Effector memory CD8-positive, alpha-beta T cell (primary cell): ENCODE measurements around the gene WDR20.
"Not testable (repeated sequence)": the region's sequence is repeated elsewhere in the genome, so short reads cannot be mapped to it uniquely, and the experiment has no call there.

ENCODE experiments used
- ATAC-seq: fragments of 150-1000 bp; cut with Tn5 transposase; replicated peaks from 2 replicates; pipeline ENCODE4 v1.10.0; 2021; ENCODE audit warnings: mild to moderate bottlenecking, moderate library complexity
- DNase-seq, 3 experiments: peaks; one replicate each; pipeline ENCODE4 v3.0.0; 2021
- H3K27ac Mint-ChIP-seq, 2 donors: one replicate each; pipeline ENCODE4 v1.8.0; 2022; ENCODE audit warnings: mild to moderate bottlenecking in 2 of 2, mixed read lengths in 2 of 2, moderate library complexity in 2 of 2
- H3K27me3 Mint-ChIP-seq, 2 donors: one replicate each; pipeline ENCODE4 v1.8.0; 2022; ENCODE audit warnings: mixed read lengths in 2 of 2
- H3K36me3 Mint-ChIP-seq: one replicate; pipeline ENCODE4 v1.8.0; 2022; ENCODE audit warnings: mild to moderate bottlenecking, moderate library complexity, mixed read lengths; ENCODE audit not compliant: insufficient read depth
- H3K4me1 Mint-ChIP-seq, 2 donors: one replicate each; pipeline ENCODE4 v1.8.0; 2022; ENCODE audit warnings: low read depth in 2 of 2, mixed read lengths in 2 of 2
- H3K4me3 Mint-ChIP-seq, 2 donors: one replicate each; pipeline ENCODE4 v1.8.0; 2022; ENCODE audit warnings: mild to moderate bottlenecking in 2 of 2, mixed read lengths in 2 of 2, moderate library complexity in 2 of 2
- H3K9me3 Mint-ChIP-seq, 2 donors: one replicate each; pipeline ENCODE4 v1.8.0; 2022; ENCODE audit warnings: mixed read lengths in 2 of 2
- total RNA-seq, 9 experiments: gene quantifications; one replicate each; lab custom pipeline; 2026; lab: John Stamatoyannopoulos, UW

The WDR20 gene, protein sequence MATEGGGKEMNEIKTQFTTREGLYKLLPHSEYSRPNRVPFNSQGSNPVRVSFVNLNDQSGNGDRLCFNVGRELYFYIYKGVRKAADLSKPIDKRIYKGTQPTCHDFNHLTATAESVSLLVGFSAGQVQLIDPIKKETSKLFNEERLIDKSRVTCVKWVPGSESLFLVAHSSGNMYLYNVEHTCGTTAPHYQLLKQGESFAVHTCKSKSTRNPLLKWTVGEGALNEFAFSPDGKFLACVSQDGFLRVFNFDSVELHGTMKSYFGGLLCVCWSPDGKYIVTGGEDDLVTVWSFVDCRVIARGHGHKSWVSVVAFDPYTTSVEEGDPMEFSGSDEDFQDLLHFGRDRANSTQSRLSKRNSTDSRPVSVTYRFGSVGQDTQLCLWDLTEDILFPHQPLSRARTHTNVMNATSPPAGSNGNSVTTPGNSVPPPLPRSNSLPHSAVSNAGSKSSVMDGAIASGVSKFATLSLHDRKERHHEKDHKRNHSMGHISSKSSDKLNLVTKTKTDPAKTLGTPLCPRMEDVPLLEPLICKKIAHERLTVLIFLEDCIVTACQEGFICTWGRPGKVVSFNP
- 34.0 to 77.4 (median 43.4) reads per million in 9 experiments for total RNA-seq

DNA sequence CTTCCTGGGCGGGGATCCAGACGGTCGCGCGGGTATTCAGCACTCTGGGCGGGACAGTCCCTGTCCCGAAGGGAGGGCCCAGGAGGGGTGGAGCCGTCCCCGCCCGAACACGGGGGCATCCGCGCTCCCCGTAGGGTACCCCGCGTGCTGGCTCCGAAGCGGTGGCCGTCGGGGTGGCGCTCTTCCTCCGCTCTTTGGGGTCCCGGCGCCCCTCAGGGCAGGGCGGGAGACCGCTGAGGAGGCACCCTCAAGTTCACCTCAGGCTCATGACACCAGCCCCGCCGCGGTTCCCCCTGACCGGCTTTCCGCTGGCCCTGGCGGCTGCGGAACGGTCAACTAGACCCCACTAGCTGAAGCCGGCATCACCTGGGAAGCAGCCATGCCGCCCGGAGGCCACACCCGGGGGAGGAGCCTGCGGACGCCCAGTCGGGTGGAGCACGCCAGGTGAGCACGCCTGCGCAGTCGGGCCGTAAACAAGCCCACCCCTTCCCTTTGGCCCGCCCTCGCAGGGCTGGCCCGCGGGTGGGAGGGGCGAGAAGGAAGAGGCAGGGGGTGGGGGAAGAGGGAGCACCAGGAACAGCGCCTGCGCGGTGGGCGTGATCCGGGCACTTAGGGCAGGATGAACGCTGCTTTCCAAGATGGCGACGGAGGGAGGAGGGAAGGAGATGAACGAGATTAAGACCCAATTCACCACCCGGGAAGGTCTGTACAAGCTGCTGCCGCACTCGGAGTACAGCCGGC, at the start of gene WDR20:
Gene WDR20 (plus strand): TSS at position 612 of the 741 bp plus-strand sequence. CDS start 27 bp downstream, at position 639.
- Mint-ChIP-seq H3K4me3 (peak within 1 kb of the TSS; percentile 95 to 96), H3K9me3 (no peaks in the 10 kb centered on the region), H3K27ac (peak within 1 kb of the TSS; percentile 97 to 98), H3K36me3 (peaks cover 20% of the 10 kb centered on the region), H3K4me1 (peaks cover 16 to 20% of the 10 kb centered on the region in 2 donors), H3K27me3 (no peaks in the 10 kb centered on the region)
- DNase-seq (peak; percentile 99), ATAC-seq (peak; percentile 88)

DNA sequence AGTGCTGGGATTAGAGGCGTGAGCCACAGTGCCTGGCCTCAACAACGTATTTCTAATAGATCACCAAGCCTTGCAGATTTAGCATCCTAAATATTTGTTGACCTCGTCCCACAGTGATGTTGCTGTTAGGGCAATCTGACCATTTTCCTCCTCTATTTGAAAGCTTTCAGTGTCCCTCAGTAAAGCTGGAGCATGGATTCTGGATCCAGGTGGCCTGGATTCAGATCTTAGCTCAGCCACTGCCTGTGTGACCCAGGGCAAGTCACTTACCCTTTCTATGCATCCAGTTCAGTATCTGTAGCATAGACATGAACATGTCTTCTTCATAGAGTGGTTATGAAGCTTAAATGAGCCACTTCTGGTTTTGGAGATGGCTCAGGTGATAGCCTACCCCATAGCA, 49.0 kb upstream of the WDR20 start:
- H3K27ac Mint-ChIP-seq = no peak overlapping the region
- H3K9me3 Mint-ChIP-seq = no peaks in the 10 kb centered on the region
- peaks cover 27 to 28% of the 10 kb centered on the region in 2 donors for H3K4me1 Mint-ChIP-seq
- no peaks in the 10 kb centered on the region for H3K27me3 Mint-ChIP-seq
- peaks cover 34% of the 10 kb centered on the region for H3K36me3 Mint-ChIP-seq
- H3K4me3 Mint-ChIP-seq = no peak overlapping the region
- ATAC-seq (no peak), DNase-seq (no peak)

DNA sequence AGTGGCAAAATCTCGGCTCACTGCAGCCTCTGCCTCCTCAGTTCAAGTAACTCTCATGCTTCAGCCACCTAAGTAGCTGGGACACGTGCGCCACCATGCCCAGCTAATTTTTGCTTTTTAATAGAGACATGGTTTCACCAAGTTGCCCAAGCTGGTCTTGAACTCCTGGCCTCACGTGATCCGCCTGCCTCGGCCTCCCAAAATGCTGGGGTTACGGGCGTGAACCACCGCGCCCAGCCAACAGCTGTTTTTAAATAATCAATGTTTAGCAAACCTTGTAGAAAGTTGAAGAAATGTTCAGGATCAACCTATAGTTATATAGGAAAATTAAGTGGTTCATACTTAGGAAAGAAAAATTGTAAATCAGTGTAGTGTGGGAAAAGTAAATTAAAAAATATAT, 46.9 kb upstream of the WDR20 start:
- peaks cover 16% of the 10 kb centered on the region for H3K36me3 Mint-ChIP-seq
- H3K27ac Mint-ChIP-seq = no peak overlapping the region
- H3K9me3 Mint-ChIP-seq = no peaks in the 10 kb centered on the region
- H3K27me3 Mint-ChIP-seq = no peaks in the 10 kb centered on the region
- ATAC-seq (no peak), DNase-seq (no peak)
- H3K4me3 Mint-ChIP-seq = no peak overlapping the region
- H3K4me1 Mint-ChIP-seq = peaks cover 25 to 27% of the 10 kb centered on the region in 2 donors

DNA sequence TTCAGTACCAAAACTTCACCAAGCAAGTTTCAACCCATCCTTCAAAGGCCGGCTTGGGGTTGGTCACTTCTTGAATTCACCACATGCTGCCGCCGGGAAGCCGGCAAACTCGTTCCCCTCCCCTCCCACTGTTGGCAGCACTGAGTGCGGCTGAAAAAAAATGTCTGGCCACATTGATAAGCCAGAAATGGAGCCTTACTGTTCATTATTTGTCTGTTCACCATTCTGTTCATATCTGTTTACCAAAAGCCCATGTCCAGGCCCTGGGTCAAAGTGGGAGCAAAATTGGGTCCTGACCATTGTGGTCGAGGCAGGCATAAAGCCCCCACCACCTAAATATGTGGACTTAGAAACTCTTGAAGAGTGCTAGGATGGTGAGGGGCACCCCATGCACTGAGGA, 45.6 kb upstream of the WDR20 start:
- no peaks in the 10 kb centered on the region for H3K9me3 Mint-ChIP-seq
- peaks cover 6% of the 10 kb centered on the region for H3K36me3 Mint-ChIP-seq
- DNase-seq = no peak
- no peak overlapping the region for H3K4me3 Mint-ChIP-seq
- no peak overlapping the region for H3K27ac Mint-ChIP-seq
- H3K27me3 Mint-ChIP-seq = no peaks in the 10 kb centered on the region
- peaks cover 15 to 17% of the 10 kb centered on the region in 2 donors for H3K4me1 Mint-ChIP-seq
- no peak for ATAC-seq

DNA sequence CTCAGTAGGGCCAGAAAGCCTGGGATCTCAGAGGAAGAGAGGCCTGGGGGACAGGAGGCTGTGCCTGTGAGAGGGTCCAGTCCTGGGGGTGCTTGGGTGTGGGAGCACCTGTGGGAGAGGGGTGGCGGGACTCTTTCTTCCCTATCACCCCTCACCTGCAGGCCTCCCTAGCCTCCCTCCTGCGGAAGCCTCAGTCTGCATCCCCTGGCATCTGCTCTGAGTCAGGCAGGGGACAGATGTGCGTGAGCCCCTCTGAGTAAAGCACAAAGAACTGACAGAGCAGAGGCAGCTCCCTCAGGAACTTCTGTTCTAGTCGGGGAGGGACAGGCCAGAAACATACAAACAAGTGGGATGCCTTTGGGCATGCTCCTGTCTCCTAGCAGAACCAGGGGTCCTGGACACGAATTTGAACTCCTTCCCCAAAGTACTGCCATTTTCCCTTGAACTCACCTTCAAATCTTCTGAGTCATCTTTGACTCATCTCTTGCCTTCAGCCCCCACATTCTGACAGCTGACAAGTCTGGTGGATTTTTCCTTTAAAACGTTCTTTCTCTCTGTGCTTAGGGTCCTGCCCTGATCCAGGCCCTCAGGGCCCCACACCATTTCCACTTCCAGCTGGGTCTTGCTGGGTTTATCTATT, 44.3 kb upstream of the WDR20 start:
- no peak overlapping the region for H3K27ac Mint-ChIP-seq

DNA sequence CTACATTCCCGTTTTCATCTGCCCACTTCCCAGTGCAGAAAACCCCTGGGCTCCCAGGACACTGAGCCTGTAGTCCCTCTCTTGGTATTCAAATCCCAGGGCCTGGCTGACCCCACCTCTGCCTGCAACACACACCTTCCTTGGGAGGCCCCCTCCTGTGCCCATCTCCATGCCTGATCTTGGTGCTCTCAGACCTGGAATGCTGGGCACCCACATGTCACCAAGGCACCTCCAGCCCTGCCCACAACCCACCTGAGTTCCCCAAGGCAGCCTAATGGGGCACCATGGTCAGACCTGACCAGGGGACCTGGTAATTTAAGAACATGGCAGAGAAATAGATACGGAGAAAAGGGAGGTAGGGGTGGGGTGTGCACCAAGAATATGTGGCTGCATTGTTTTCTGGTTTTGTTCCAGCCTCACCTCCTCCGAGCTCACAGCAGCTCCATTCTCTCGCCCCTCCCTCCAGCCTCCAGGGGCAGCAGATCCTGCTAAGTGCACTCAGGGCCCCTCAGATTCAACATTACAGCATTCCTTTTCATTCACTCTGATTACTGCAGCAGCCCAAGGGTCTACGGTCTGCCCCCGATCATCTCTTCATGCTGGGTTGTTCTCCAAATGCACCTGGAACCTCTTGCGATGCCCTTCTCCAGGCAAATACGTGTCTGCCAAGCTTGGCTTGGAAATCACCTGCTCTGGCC, 43.7 kb upstream of the WDR20 start:
- H3K27me3 Mint-ChIP-seq = peaks cover 0 to 1% of the 10 kb centered on the region in 2 donors
- no peak overlapping the region for H3K4me3 Mint-ChIP-seq
- peaks cover 3% of the 10 kb centered on the region for H3K36me3 Mint-ChIP-seq
- ATAC-seq = peak; percentile 31
- peaks cover 4 to 6% of the 10 kb centered on the region in 2 donors for H3K4me1 Mint-ChIP-seq
- DNase-seq = no peak
- H3K27ac Mint-ChIP-seq = peak overlapping the region in 1 of 2 donors; percentile 69
- H3K9me3 Mint-ChIP-seq = no peaks in the 10 kb centered on the region

More for the DNA sequence above, 44.3 kb upstream of the WDR20 start:
- no peak for DNase-seq
- Mint-ChIP-seq H3K4me1 (peaks cover 4 to 6% of the 10 kb centered on the region in 2 donors), H3K4me3 (no peak overlapping the region), H3K9me3 (no peaks in the 10 kb centered on the region), H3K36me3 (peaks cover 5% of the 10 kb centered on the region), H3K27me3 (no peaks in the 10 kb centered on the region)
- ATAC-seq = no peak

DNA sequence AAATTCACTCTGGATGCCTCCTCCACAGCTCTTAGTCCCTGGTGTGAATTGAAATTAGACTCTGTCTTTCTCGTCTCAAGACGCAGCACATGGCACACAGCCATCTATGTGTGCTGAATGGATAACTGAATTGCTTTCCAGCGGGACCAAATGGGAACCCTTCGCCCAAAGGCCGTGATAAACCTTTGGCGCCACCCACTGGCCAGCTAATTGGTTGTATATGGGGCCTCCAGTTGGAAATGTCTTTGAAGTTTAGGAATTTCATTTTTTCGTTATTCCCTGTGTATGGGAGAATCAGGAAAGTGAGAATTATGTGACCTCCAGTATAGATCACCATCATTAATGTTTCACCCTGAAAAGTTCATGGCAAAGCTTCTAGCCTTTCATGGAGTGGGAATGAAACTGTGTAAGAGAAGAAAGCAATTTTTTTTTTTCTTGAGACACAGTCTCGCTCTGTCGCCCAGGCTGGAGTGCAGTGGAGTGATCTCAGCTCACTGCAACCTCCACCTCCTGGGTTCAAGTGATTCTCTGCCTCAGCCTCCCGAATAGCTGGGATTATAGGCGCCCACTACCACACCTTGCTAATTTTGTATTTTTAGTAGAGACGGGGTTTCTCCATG, 43.0 kb upstream of the WDR20 start:
- peaks cover 4 to 6% of the 10 kb centered on the region in 2 donors for H3K4me1 Mint-ChIP-seq
- H3K27ac Mint-ChIP-seq = peak overlapping the region in 1 of 2 donors; percentile 69
- no peak overlapping the region for H3K4me3 Mint-ChIP-seq
- H3K27me3 Mint-ChIP-seq = peaks cover 0 to 8% of the 10 kb centered on the region in 2 donors
- peaks cover 3% of the 10 kb centered on the region for H3K36me3 Mint-ChIP-seq
- peak; percentile 85 for ATAC-seq
- DNase-seq = peak; percentile 63 to 71 (median 64)
- no peaks in the 10 kb centered on the region for H3K9me3 Mint-ChIP-seq

DNA sequence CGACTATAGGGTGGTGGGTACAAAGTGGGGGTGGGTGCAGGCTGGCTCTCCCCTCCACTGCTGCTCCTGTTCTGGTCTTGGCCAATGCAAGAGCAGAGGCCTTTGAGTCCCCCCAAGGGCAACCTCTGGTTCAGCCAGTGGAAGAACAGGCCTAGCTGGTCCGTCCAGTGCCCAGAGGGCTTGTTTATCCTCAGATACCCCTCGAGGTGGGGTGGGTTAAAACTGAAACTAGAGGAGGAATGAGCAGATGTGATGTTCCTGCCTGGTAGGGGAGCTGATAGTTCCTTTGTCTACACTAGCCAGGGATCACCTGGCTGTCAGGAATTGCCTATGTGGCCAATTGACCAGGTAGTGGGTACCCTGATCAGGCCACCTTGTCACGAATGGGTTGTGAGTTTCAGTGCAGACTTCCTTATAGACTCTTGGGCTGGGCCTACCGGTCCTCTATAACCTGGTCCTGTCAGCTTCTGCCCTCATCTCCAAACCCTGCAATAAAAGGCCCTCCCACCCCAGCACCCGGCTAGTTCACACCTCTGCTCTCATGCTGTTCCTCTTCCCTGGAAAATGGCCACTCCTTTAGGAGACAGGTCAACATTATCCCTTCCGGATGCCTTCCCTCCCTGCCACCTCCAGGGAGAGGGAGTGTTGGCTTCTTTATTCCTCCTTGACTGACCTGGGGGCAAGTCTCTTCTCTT, 42.1 kb upstream of the WDR20 start:
- DNase-seq = no peak
- peaks cover 0 to 9% of the 10 kb centered on the region in 2 donors for H3K27me3 Mint-ChIP-seq
- no peaks in the 10 kb centered on the region for H3K9me3 Mint-ChIP-seq
- H3K27ac Mint-ChIP-seq = no peak overlapping the region
- no peak for ATAC-seq
- H3K36me3 Mint-ChIP-seq = peaks cover 3% of the 10 kb centered on the region
- no peak overlapping the region for H3K4me3 Mint-ChIP-seq
- peaks cover 4 to 6% of the 10 kb centered on the region in 2 donors for H3K4me1 Mint-ChIP-seq

DNA sequence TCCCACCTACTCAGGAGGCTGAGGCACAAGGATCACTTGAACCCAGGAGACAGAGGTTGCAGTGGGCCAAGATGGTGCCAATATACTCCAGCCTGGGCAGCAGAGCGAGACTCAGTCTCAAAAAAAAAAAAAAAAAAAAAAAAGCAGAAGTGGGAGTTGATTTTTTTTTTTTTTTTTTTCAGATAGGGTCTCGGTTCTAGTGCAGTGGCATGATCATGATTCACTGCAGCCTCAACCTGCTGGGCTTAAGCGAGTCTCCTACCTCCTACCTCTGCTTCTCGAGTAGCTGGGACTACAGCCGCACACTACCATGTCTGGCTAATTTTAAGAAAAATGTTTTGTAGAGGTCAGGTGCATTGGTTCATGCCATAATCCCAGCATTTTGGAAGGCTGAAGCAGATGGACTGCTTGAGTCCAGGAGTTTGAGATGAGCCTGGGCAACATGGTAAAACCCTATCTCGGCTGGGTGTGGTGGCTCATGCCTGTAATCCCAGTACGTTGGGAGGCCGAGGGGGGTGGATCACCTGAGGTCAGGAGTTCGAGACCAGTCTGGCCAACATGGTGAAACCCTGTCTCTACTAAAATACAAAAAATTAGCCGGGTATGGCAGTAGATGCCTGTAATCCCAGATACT, 36.5 kb upstream of the WDR20 start:
- peaks cover 0 to 9% of the 10 kb centered on the region in 2 donors for H3K27me3 Mint-ChIP-seq
- H3K4me3 Mint-ChIP-seq = no peak overlapping the region
- H3K4me1 Mint-ChIP-seq = no peaks in the 10 kb centered on the region
- ATAC-seq = no peak
- H3K27ac Mint-ChIP-seq = no peak overlapping the region
- peaks cover 3% of the 10 kb centered on the region for H3K36me3 Mint-ChIP-seq
- H3K9me3 Mint-ChIP-seq = no peaks in the 10 kb centered on the region
- DNase-seq = no peak

DNA sequence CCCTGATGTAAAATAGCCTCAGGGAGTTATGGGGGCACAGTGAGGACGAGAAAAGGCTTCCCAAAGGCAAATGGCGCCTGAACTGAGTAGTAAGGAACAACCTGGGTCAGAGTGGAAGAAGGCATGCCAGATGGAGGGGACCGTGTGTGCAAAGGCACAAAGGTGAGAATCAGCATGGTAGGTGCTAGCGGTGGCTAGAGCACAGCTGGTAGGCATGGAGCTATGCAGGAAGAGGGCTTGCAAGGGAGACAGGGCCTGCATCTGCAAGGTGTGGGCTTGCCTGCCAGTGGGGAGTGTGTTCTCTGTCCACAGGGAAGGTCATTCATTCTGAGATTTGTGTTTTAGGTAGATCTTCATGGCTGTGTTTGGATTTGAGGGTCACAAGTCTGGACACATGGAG, 34.3 kb upstream of the WDR20 start:
- no peak for ATAC-seq
- peaks cover 0 to 9% of the 10 kb centered on the region in 2 donors for H3K27me3 Mint-ChIP-seq
- peaks cover 7% of the 10 kb centered on the region for H3K36me3 Mint-ChIP-seq
- no peak overlapping the region for H3K4me3 Mint-ChIP-seq
- H3K9me3 Mint-ChIP-seq = no peaks in the 10 kb centered on the region
- H3K4me1 Mint-ChIP-seq = no peaks in the 10 kb centered on the region
- DNase-seq = no peak
- no peak overlapping the region for H3K27ac Mint-ChIP-seq

DNA sequence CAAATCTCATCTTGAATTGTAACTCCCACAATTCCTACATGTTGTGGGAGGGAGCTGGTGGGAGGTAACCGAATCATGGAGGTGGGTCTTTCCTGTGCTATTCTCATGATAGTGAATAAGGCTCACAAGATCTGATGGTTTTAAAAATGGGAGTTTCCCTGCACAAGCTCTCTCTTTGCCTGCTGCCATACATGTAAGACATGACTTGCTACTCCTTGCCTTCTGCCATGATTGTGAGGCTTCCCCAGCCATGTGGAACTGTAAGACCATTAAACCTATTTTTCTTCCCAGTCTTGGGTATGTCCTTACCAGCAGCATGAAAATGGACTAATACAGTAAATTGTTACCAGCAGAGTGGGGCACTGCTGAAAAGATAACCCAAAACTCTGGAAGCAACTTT, 30.4 kb upstream of the WDR20 start:
- H3K4me3 Mint-ChIP-seq, H3K9me3 Mint-ChIP-seq, H3K36me3 Mint-ChIP-seq, ATAC-seq, H3K27me3 Mint-ChIP-seq, H3K27ac Mint-ChIP-seq, DNase-seq, H3K4me1 Mint-ChIP-seq: not testable (repeated sequence)

DNA sequence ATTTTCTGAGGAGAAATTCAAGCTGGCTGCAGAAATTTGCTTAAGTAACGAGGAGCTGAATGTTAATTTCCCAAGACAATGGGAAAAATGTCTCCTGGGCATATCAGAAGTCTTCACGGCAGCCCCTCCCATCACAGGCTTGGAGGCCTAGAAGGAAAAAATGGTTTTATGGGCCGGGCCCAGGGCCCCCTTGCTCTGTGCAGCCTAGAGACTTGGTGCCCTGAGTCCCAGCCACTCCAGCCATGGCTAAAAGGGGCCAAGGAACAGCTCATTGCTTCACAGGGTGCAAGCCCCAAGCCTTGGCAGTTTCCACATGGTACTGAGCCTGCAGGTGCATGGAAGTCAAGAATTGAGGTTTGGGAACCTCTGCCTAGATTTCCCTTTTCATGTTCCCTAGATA, 28.6 kb upstream of the WDR20 start:
- Mint-ChIP-seq H3K9me3 (no peaks in the 10 kb centered on the region), H3K27me3 (no peaks in the 10 kb centered on the region), H3K4me1 (no peaks in the 10 kb centered on the region), H3K4me3 (no peak overlapping the region), H3K36me3 (peaks cover 3% of the 10 kb centered on the region), H3K27ac (no peak overlapping the region)
- no peak for DNase-seq
- ATAC-seq = no peak
